Smooth muscle cell (in vitro differentiated cells): Measurements from ENCODE around the gene MACROD1. TPM values are rescaled to one million over a fixed set of nuclear protein-coding genes. Genes with fewer than 3 reads are reported as not detected.

ENCODE experiments used
- DNase-seq: peaks from one replicate; lab custom pipeline; 2025; ENCODE audit not compliant: unreplicated experiment; lab: John Stamatoyannopoulos, UW
- H2AFZ ChIP-seq: fragments of 200-600 bp; sonication (generic); 2 replicates; pipeline ENCODE4 v1.6.0; 2016; ENCODE audit warnings: antibody characterized with exemption, low read depth, mild to moderate bottlenecking
- H3F3A ChIP-seq: fragments of 200-600 bp; sonication (generic); 2 replicates; pipeline ENCODE4 v1.6.0; 2017; ENCODE audit warnings: antibody characterized with exemption, low read depth
- H3K27ac ChIP-seq: fragments of 200-600 bp; sonication (generic); 2 replicates; pipeline ENCODE4 v1.5.1; 2016; ENCODE audit warnings: low read depth, mild to moderate bottlenecking
- H3K27me3 ChIP-seq: fragments of 200-600 bp; sonication (generic); 2 replicates; pipeline ENCODE4 v1.6.1; 2016; ENCODE audit warnings: low read depth, mild to moderate bottlenecking
- H3K36me3 ChIP-seq: fragments of 200-600 bp; sonication (generic); 2 replicates; pipeline ENCODE4 v1.5.1; 2016; ENCODE audit warnings: low read depth
- H3K4me1 ChIP-seq: fragments of 200-600 bp; sonication (generic); 2 replicates; pipeline ENCODE4 v1.5.1; 2016; ENCODE audit warnings: low read depth
- H3K4me2 ChIP-seq: fragments of 200-600 bp; sonication (generic); 2 replicates; pipeline ENCODE4 v1.6.0; 2016; ENCODE audit warnings: mild to moderate bottlenecking
- H3K4me3 ChIP-seq: fragments of 200-600 bp; sonication (generic); 2 replicates; pipeline ENCODE4 v1.5.1; 2016; ENCODE audit warnings: mild to moderate bottlenecking
- H3K79me2 ChIP-seq: fragments of 200-600 bp; sonication (generic); 2 replicates; pipeline ENCODE4 v1.6.0; 2016; ENCODE audit warnings: low read depth, mild to moderate bottlenecking
- H3K9ac ChIP-seq: fragments of 200-600 bp; sonication (generic); 2 replicates; pipeline ENCODE4 v1.6.0; 2016; ENCODE audit warnings: low read depth
- H3K9me3 ChIP-seq: fragments of 200-600 bp; sonication (generic); replicated peaks from 2 replicates; pipeline ENCODE4 v1.5.1; 2016; ENCODE audit warnings: low read depth
- H4K20me1 ChIP-seq: fragments of 200-600 bp; sonication (generic); 2 replicates; pipeline ENCODE4 v1.6.0; 2016; ENCODE audit warnings: low read depth
- WGBS: methylation state at CpG from one replicate; pipeline ENCODE4 v1.1.7; 2016; ENCODE audit warnings: low lambda C conversion rate; 5-methylcytosine and 5-hydroxymethylcytosine counted together
- polyA plus RNA-seq: library from polyadenylated mRNA; unstranded; fragments of >200 nt; fragmentation: Nextera tagmentation; extraction: Ambion mirVana; gene quantifications from 2 replicates; pipeline ENCODE4 v1.2.1, GENCODE V29; 2016
- total RNA-seq: library from RNA; depleted of rRNA; stranded (reverse); fragments of >200 nt; gene quantifications from 2 replicates; pipeline ENCODE4 v1.2.3, GENCODE V29; 2014
- TF ChIP-seq, protein P1 (sequence below): fragments of 200-600 bp; sonication (generic); IDR thresholded peaks from 2 replicates; pipeline ENCODE4 v1.5.1; 2017; ENCODE audit warnings: borderline replicate concordance, mild to moderate bottlenecking, antibody characterized with exemption; ENCODE audit not compliant: insufficient read depth, poor library complexity, severe bottlenecking

MACROD1 gene
- total and polyA plus RNA-seq, 2 experiments from 2014 or later, result 9.2 to 32.6 TPM

DNA sequence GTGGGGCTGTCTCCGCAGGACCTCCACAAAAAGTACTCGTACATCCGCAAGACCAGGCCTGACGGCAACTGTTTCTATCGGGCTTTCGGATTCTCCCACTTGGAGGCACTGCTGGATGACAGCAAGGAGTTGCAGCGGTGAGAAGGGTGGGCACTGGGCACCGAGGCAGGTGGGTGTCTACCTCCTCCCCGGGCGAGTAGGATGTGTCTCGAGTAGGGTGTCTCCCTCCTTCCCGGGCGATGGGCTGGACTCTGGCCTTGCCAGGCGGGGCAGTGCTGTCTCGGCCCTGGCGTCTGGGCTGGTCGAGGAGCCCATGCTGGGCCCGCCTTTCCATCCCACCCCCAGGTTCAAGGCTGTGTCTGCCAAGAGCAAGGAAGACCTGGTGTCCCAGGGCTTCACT, 169.4 kb downstream of the MACROD1 start:
- TF ChIP-seq, protein P1, sequence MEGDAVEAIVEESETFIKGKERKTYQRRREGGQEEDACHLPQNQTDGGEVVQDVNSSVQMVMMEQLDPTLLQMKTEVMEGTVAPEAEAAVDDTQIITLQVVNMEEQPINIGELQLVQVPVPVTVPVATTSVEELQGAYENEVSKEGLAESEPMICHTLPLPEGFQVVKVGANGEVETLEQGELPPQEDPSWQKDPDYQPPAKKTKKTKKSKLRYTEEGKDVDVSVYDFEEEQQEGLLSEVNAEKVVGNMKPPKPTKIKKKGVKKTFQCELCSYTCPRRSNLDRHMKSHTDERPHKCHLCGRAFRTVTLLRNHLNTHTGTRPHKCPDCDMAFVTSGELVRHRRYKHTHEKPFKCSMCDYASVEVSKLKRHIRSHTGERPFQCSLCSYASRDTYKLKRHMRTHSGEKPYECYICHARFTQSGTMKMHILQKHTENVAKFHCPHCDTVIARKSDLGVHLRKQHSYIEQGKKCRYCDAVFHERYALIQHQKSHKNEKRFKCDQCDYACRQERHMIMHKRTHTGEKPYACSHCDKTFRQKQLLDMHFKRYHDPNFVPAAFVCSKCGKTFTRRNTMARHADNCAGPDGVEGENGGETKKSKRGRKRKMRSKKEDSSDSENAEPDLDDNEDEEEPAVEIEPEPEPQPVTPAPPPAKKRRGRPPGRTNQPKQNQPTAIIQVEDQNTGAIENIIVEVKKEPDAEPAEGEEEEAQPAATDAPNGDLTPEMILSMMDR, result no peak
- Histone ChIP-seq H3K36me3 (no peaks in the 10 kb centered on the region), H3K9ac (no peak overlapping the region), H4K20me1 (peaks cover 87% of the 10 kb centered on the region), H2AFZ (no peak overlapping the region), H3K4me1 (peaks cover 21% of the 10 kb centered on the region), H3K27me3 (no peaks in the 10 kb centered on the region), H3K4me3 (no peak overlapping the region), H3F3A (no peaks in the 10 kb centered on the region), H3K27ac (no peak overlapping the region), H3K79me2 (peaks cover 4% of the 10 kb centered on the region), H3K4me2 (no peak overlapping the region), H3K9me3 (no peaks in the 10 kb centered on the region)
- no peak for DNase-seq
- 96% methylated on average over 18 of the region's 18 CpGs for WGBS

DNA sequence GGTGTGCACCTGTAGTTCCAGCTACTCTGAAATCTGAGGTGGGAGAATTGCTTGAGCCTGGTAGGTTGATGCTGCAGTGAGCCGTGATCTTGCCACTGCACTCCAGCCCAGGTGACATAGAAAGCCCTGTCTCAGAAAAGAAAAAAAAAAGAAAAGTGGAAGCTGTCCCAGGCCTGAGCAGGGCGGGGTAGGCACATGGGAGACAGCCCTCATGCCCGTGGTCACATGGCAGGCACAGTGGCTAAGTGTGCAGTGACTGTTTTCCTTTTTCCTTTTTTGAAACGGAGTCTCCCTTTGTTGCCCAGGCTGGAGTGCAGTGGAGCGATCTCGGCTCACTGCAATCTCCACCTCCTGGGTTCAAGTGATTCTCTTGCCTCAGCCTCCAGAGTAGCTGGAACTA, 171.9 kb downstream of the MACROD1 start:
- no peak overlapping the region for H2AFZ ChIP-seq
- H3K4me3 ChIP-seq, result no peak overlapping the region
- no peaks in the 10 kb centered on the region for H3F3A ChIP-seq
- no peak overlapping the region for H3K4me2 ChIP-seq
- WGBS, result 91% methylated on average over 6 of the region's 6 CpGs
- no peak for DNase-seq
- H3K9ac ChIP-seq, result no peak overlapping the region
- H3K4me1 ChIP-seq, result peaks cover 9% of the 10 kb centered on the region
- TF ChIP-seq, protein P1, result no peak
- no peaks in the 10 kb centered on the region for H3K27me3 ChIP-seq
- no peaks in the 10 kb centered on the region for H3K36me3 ChIP-seq
- peaks cover 13% of the 10 kb centered on the region for H3K79me2 ChIP-seq
- no peaks in the 10 kb centered on the region for H3K9me3 ChIP-seq
- peaks cover 91% of the 10 kb centered on the region for H4K20me1 ChIP-seq
- H3K27ac ChIP-seq, result no peak overlapping the region

DNA sequence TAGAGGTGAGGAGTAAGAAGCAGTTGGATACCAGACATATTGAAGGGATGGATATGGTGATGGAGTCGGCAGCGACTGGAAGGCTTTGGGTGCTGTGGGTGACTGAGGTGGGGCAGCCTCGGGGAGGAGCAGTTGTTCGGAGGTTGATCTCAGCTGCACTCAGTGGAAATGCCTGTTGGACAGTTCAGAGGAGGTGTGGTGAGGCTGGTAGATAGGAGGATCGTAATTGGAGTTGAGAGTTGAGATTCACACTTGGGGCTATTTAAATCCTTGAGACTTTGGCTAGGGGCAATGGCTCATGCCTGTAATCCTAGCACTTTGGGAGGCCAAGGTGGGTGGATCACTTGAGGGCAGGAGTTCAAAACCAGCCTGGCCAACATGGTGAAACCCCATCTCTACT, 172.8 kb downstream of the MACROD1 start:
- Histone ChIP-seq H3K79me2 (peaks cover 20% of the 10 kb centered on the region), H3K4me1 (peaks cover under 1% of the 10 kb centered on the region), H3K9me3 (no peaks in the 10 kb centered on the region), H2AFZ (no peak overlapping the region), H3K27ac (no peak overlapping the region), H3K4me2 (no peak overlapping the region), H3K9ac (no peak overlapping the region), H3K27me3 (no peaks in the 10 kb centered on the region), H3K4me3 (no peak overlapping the region), H3F3A (no peaks in the 10 kb centered on the region), H4K20me1 (peaks cover 87% of the 10 kb centered on the region), H3K36me3 (no peaks in the 10 kb centered on the region)
- TF ChIP-seq, protein P1, result no peak
- 95% methylated on average over 5 of the region's 5 CpGs for WGBS
- no peak for DNase-seq

DNA sequence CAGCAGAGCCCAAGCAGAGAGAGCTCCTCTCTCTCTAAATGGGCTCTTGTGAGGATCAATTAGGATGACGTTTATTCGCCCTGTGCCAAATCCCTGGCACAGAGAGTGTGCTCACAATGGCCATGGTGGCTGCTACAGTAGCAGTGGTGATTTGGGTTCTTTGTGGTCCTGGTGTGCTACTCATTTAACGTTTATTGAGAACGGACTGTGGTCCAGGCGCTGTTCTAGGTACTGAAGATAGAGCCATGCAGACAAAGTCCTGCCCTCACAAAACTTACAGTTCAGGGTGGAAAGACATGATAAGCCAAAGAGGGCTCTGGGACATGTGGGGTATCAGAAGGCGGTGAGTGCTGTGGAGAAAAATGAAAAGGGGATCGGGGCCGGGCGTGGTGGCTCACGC, 174.4 kb downstream of the MACROD1 start:
- DNase-seq, result no peak
- no peak overlapping the region for H3K4me3 ChIP-seq
- H3K9ac ChIP-seq, result no peak overlapping the region
- H3K4me1 ChIP-seq, result peaks cover 8% of the 10 kb centered on the region
- H3K9me3 ChIP-seq, result no peaks in the 10 kb centered on the region
- H3K27me3 ChIP-seq, result no peaks in the 10 kb centered on the region
- peaks cover 83% of the 10 kb centered on the region for H4K20me1 ChIP-seq
- H3K27ac ChIP-seq, result no peak overlapping the region
- TF ChIP-seq, protein P1, result no peak
- 97% methylated on average over 10 of the region's 10 CpGs for WGBS
- H3F3A ChIP-seq, result no peaks in the 10 kb centered on the region
- H3K4me2 ChIP-seq, result no peak overlapping the region
- H3K79me2 ChIP-seq, result peaks cover 36% of the 10 kb centered on the region
- no peak overlapping the region for H2AFZ ChIP-seq
- no peaks in the 10 kb centered on the region for H3K36me3 ChIP-seq
